H1 (cell line): ENCODE measurements around the gene PLA2G4D. TPM values are rescaled to one million over a fixed set of nuclear protein-coding genes. Genes with fewer than 3 reads are reported as not detected.
A peak's percentile ranks its signal among the peaks of the same experiment; 100 is the strongest.

Experiments used
- CTCF ChIA-PET: fragments of 300-600 bp; sonication (Branson Sonifier 250); formaldehyde crosslinking; loops from one replicate; lab custom pipeline; 2021; ENCODE audit not compliant: partially characterized antibody; lab: Charles Lee
- POLR2A ChIA-PET: fragments of 300-600 bp; sonication (Branson Sonifier 250); formaldehyde crosslinking; loops from one replicate; lab custom pipeline; 2021; ENCODE audit warnings: inconsistent platforms; ENCODE audit not compliant: partially characterized antibody; lab: Charles Lee
- DNase-seq, 2 experiments: peaks; one replicate each; pipeline versions ENCODE4 v3.0.0 to v3.0.0-alpha.2; 2010 to 2022; ENCODE audit warnings: low spot score in 2 of 2, low read depth in 1 of 2, mixed read lengths in 1 of 2
- FAIRE-seq: peaks from 2 replicates; lab custom pipeline; 2011; peaks lifted over from hg19 to GRCh38; lab: Jason Lieb, UNC
- H2AFZ ChIP-seq: 2 replicates; pipeline ENCODE4 v1.8.1; 2012; ENCODE audit warnings: low read length, inconsistent platforms
- H2AK5ac ChIP-seq: 2 replicates; pipeline ENCODE4 v1.6.1; 2013; ENCODE audit warnings: low read depth, low read length
- H2BK120ac ChIP-seq: replicated peaks from 2 replicates; pipeline ENCODE3; 2013; ENCODE audit warnings: low read depth, low read length, inconsistent platforms
- H2BK12ac ChIP-seq: 2 replicates; pipeline ENCODE4 v1.6.1; 2013; ENCODE audit warnings: low read depth, low read length
- H2BK15ac ChIP-seq: 2 replicates; pipeline ENCODE4 v1.6.1; 2013; ENCODE audit warnings: low read length
- H2BK20ac ChIP-seq: 2 replicates; pipeline ENCODE4 v1.6.1; 2013; ENCODE audit warnings: low read length
- H2BK5ac ChIP-seq: 2 replicates; pipeline ENCODE4 v1.6.1; 2013; ENCODE audit warnings: low read depth, low read length
- H3K14ac ChIP-seq: 2 replicates; pipeline ENCODE4 v1.6.1; 2013; ENCODE audit warnings: inconsistent platforms; ENCODE audit not compliant: insufficient read length
- H3K18ac ChIP-seq: 2 replicates; pipeline ENCODE4 v1.6.1; 2013; ENCODE audit warnings: low read length; ENCODE audit errors: extremely low read depth
- H3K23ac ChIP-seq: 2 replicates; pipeline ENCODE4 v1.6.1; 2013; ENCODE audit warnings: inconsistent platforms; ENCODE audit not compliant: insufficient read length
- H3K23me2 ChIP-seq: 2 replicates; pipeline ENCODE4 v1.6.1; 2013; ENCODE audit warnings: low read depth, low read length
- H3K27ac ChIP-seq: 2 replicates; pipeline ENCODE4 v1.6.1; 2011; ENCODE audit warnings: low read depth, low read length, inconsistent platforms
- H3K27me3 ChIP-seq, 4 experiments: replicated peaks in 1 of 4; 1 replicate in 1 of 4; 2 replicates in 3 of 4; pipeline versions ENCODE4 v1.6.1 to v1.8.1; 2011 to 2013; ENCODE audit warnings: low read length in 3 of 4, mild to moderate bottlenecking in 3 of 4, inconsistent platforms in 2 of 4, mixed read lengths in 2 of 4, moderate library complexity in 1 of 4; ENCODE audit not compliant: control insufficient read depth in 3 of 4, insufficient read depth in 3 of 4; ENCODE audit errors: extremely low read depth in 1 of 4
- H3K36me3 ChIP-seq, 4 experiments: 2 replicates each; pipeline versions ENCODE4 v1.6.1 to v1.8.1; 2011 to 2013; ENCODE audit warnings: mild to moderate bottlenecking in 4 of 4, low read length in 3 of 4, moderate library complexity in 2 of 4, control low read depth in 1 of 4, inconsistent platforms in 1 of 4; ENCODE audit not compliant: insufficient read depth in 4 of 4, control insufficient read depth in 2 of 4
- H3K4ac ChIP-seq: replicated peaks from 2 replicates; pipeline ENCODE3; 2013; ENCODE audit warnings: low read length, low read depth, mixed read lengths, inconsistent platforms; ENCODE audit not compliant: insufficient read length
- H3K4me1 ChIP-seq, 4 experiments: replicated peaks in 1 of 4; 1 replicate in 1 of 4; 2 replicates in 3 of 4; pipeline versions ENCODE4 v1.6.1 to v1.8.1; 2011 to 2013; ENCODE audit warnings: low read length in 3 of 4, inconsistent platforms in 2 of 4, mixed read lengths in 1 of 4; ENCODE audit not compliant: insufficient read depth in 4 of 4, control insufficient read depth in 3 of 4
- H3K4me2 ChIP-seq, 2 experiments: 2 replicates each; pipeline versions ENCODE4 v1.6.1 to v1.8.1; 2011 to 2013; ENCODE audit warnings: low read depth in 2 of 2, low read length in 2 of 2, control low read depth in 1 of 2, inconsistent platforms in 1 of 2, mild to moderate bottlenecking in 1 of 2; ENCODE audit not compliant: insufficient read depth in 1 of 2
- H3K4me3 ChIP-seq, 4 experiments: fragments of 200-600, 300-600 bp in 1 of 4; sonication (generic), shearing (Covaris generic), sonication (Bioruptor Twin) in 1 of 4; 2 replicates each; pipeline versions ENCODE4 v1.5.1 to v1.8.1; 2011 to 2016; ENCODE audit warnings: low read length in 4 of 4, low read depth in 3 of 4, control low read depth in 2 of 4, inconsistent platforms in 2 of 4, mild to moderate bottlenecking in 2 of 4, mixed read lengths in 1 of 4, moderate library complexity in 1 of 4; ENCODE audit not compliant: insufficient read depth in 2 of 4; ENCODE audit errors: extremely low read depth in 1 of 4
- H3K56ac ChIP-seq: replicated peaks from 2 replicates; pipeline ENCODE3; 2013; ENCODE audit warnings: low read depth, mild to moderate bottlenecking, mixed read lengths, low read length, inconsistent platforms; ENCODE audit not compliant: insufficient read length
- H3K79me1 ChIP-seq: 2 replicates; pipeline ENCODE4 v1.6.1; 2013; ENCODE audit warnings: low read depth, low read length, control low read depth
- H3K79me2 ChIP-seq, 2 experiments: 2 replicates each; pipeline versions ENCODE4 v1.6.1 to v1.8.1; 2012 to 2013; ENCODE audit warnings: low read length in 2 of 2, mild to moderate bottlenecking in 2 of 2, inconsistent platforms in 1 of 2; ENCODE audit not compliant: insufficient read depth in 2 of 2, control insufficient read depth in 1 of 2
- H3K9ac ChIP-seq, 4 experiments: replicated peaks in 1 of 4; 1 replicate in 1 of 4; 2 replicates in 3 of 4; pipeline versions ENCODE4 v1.6.1 to v1.8.1; 2011 to 2013; ENCODE audit warnings: low read depth in 3 of 4, low read length in 3 of 4, control low read depth in 2 of 4, mild to moderate bottlenecking in 2 of 4, moderate library complexity in 2 of 4, inconsistent platforms in 1 of 4; ENCODE audit errors: extremely low read depth in 1 of 4
- H3K9me3 ChIP-seq, 2 experiments: 2 replicates each; pipeline versions ENCODE4 v1.6.1 to v1.8.1; 2012 to 2013; ENCODE audit warnings: mild to moderate bottlenecking in 2 of 2, moderate library complexity in 2 of 2, control low read depth in 1 of 2, inconsistent platforms in 1 of 2, low read depth in 1 of 2, low read length in 1 of 2, mixed read lengths in 1 of 2; ENCODE audit not compliant: insufficient read depth in 2 of 2
- H4K20me1 ChIP-seq, 2 experiments: replicated peaks in 1 of 2; 2 replicates each; pipeline versions ENCODE3 to v1.8.1; 2011 to 2013; ENCODE audit warnings: inconsistent platforms in 2 of 2, low read length in 2 of 2, mild to moderate bottlenecking in 1 of 2; ENCODE audit not compliant: insufficient read depth in 2 of 2, control insufficient read depth in 1 of 2
- H4K5ac ChIP-seq: 2 replicates; pipeline ENCODE4 v1.6.1; 2013; ENCODE audit warnings: low read length, low read depth, mixed read lengths, inconsistent platforms; ENCODE audit not compliant: insufficient read length
- H4K8ac ChIP-seq: 2 replicates; pipeline ENCODE4 v1.8.0; 2013; ENCODE audit warnings: mild to moderate bottlenecking, moderate library complexity, low read length, inconsistent platforms; ENCODE audit not compliant: insufficient read depth; ENCODE audit errors: extremely low read depth
- H4K91ac ChIP-seq: replicated peaks from 2 replicates; pipeline ENCODE3; 2013; ENCODE audit warnings: low read length, mixed read lengths, inconsistent platforms; ENCODE audit not compliant: insufficient read length
- CHD1 ChIP-seq: IDR thresholded peaks from 2 replicates; pipeline ENCODE4 v1.6.1; 2012; ENCODE audit warnings: low read depth, low read length, improper control_type of control experiment
- CTCF ChIP-seq, 3 experiments: IDR thresholded peaks; 1 replicate in 2 of 3; 2 replicates in 1 of 3; pipeline versions ENCODE4 v1.5.1 to v1.6.1; 2011; ENCODE audit warnings: low read length in 3 of 3, mild to moderate bottlenecking in 3 of 3, inconsistent platforms in 2 of 3, low read depth in 1 of 3, moderate library complexity in 1 of 3; ENCODE audit not compliant: insufficient read depth in 1 of 3; ENCODE audit errors: control extremely low read depth in 1 of 3
- EGR1 ChIP-seq: IDR thresholded peaks from 2 replicates; pipeline ENCODE4 v1.6.1; 2011; ENCODE audit warnings: low read depth, low read length, borderline replicate concordance
- GABPA ChIP-seq: IDR thresholded peaks from 2 replicates; pipeline ENCODE4 v1.6.1; 2011; ENCODE audit warnings: mild to moderate bottlenecking, low read length, moderate library complexity, borderline replicate concordance; ENCODE audit not compliant: insufficient read depth
- KDM5A ChIP-seq: fragments of 200-600 bp; IDR thresholded peaks from 2 replicates; pipeline ENCODE4 v1.7.1; 2012; ENCODE audit warnings: mild to moderate bottlenecking, low read length, inconsistent platforms, mixed read lengths
- NANOG ChIP-seq: IDR thresholded peaks from 2 replicates; pipeline ENCODE4 v1.6.1; 2011; ENCODE audit warnings: low read length, low read depth, mild to moderate bottlenecking, inconsistent platforms; ENCODE audit not compliant: insufficient read depth, poor library complexity, severe bottlenecking
- POLR2AphosphoS5 ChIP-seq: IDR thresholded peaks from 2 replicates; pipeline ENCODE4 v1.6.1; 2011; ENCODE audit warnings: low read depth, low read length
- POU5F1 ChIP-seq: IDR thresholded peaks from 2 replicates; pipeline ENCODE4 v1.6.1; 2011; ENCODE audit warnings: low read depth, mild to moderate bottlenecking, low read length, moderate library complexity
- RAD21 ChIP-seq, 2 experiments: IDR thresholded peaks in 1 of 2; conservative IDR thresholded peaks in 1 of 2; 2 replicates each; pipeline ENCODE4 v1.6.1; 2011; ENCODE audit warnings: low read depth in 2 of 2, low read length in 2 of 2, improper control_type of control experiment in 1 of 2, inconsistent platforms in 1 of 2, mild to moderate bottlenecking in 1 of 2, moderate library complexity in 1 of 2
- SIX5 ChIP-seq: IDR thresholded peaks from 2 replicates; pipeline ENCODE4 v1.6.1; 2011; ENCODE audit warnings: mild to moderate bottlenecking, low read depth, low read length
- WGBS, 2 experiments: shearing (Covaris generic) in 1 of 2; methylation state at CpG; one replicate each; pipeline versions ENCODE4 v1.1.6 to v1.1.7; 2013 to 2015; ENCODE audit warnings: low lambda C conversion rate in 2 of 2, mixed read lengths in 2 of 2, inconsistent platforms in 1 of 2, low coverage in 1 of 2, missing lambda C conversion rate in 1 of 2; ENCODE audit not compliant: insufficient replicate concordance in 2 of 2, insufficient coverage in 1 of 2, insufficient read length in 1 of 2; ENCODE audit errors: extremely low coverage in 1 of 2, missing lambda C conversion rate in 1 of 2; 5-methylcytosine and 5-hydroxymethylcytosine counted together
- polyA plus RNA-seq, 7 experiments: library from polyadenylated mRNA; depleted of rRNA in 3 of 7; stranded (reverse) in 5 of 7; unstranded in 2 of 7; fragments of >200 nt in 5 of 7; fragments of 200-250 nt in 2 of 7; gene quantifications; 1 replicate in 5 of 7; 2 replicates in 1 of 7; 4 replicates in 1 of 7; pipeline versions ENCODE4 v1.2.1 to v1.2.3, GENCODE V29; 2011 to 2013; ENCODE audit warnings: missing spikeins in 2 of 7, mixed read lengths in 2 of 7
- total RNA-seq: library from RNA; stranded (reverse); fragmentation: NEBNext Ultra II Directional; extraction: Animal tissue kit (Norgen Biotek cat#: 25700); gene quantifications from 2 replicates; pipeline ENCODE4 v1.2.1, GENCODE V29; 2021
- TF ChIP-seq, protein P1 (sequence below): IDR thresholded peaks from 2 replicates; pipeline ENCODE4 v1.6.1; 2012; ENCODE audit warnings: inconsistent platforms

Gene PLA2G4D
- total and polyA plus RNA-seq, 2 of the 8 experiments (the other 6 are each of a cell fraction or from before 2014, with no cell fraction given) = 0.07 to 0.18 TPM

DNA sequence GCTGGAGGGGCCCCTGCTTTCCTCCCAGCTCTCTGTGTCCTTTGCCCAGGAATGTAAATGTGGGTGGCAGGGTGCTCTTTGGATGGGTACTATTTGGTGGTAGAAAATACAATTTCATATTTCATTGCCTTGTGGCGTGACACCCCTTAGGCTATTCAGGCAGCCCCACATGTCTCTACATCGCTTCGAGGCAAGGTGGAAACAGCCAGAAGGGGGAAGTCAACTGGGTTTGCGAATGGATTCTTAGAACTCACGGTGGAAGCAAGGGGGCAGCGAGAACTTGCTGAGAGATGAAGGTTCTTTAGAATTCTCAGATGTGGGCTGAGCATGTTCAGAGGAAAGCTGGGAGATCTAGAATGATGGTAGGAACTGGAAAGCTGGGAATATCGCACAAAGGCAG lies 25.3 kb downstream of the PLA2G4D start:
- no peaks in the 10 kb centered on the region for H3K9me3 ChIP-seq
- H2BK15ac ChIP-seq = no peak overlapping the region
- no peaks in the 10 kb centered on the region for H4K20me1 ChIP-seq
- no peak overlapping the region for H2BK12ac ChIP-seq
- H2BK20ac ChIP-seq = no peak overlapping the region
- H3K14ac ChIP-seq = no peak overlapping the region
- no peaks in the 10 kb centered on the region for H3K79me1 ChIP-seq
- no peak overlapping the region for H2AFZ ChIP-seq
- no peaks in the 10 kb centered on the region for H3K23me2 ChIP-seq
- no peaks in the 10 kb centered on the region for H3K36me3 ChIP-seq
- no peak overlapping the region for H4K5ac ChIP-seq
- H2BK120ac ChIP-seq = no peak overlapping the region
- peaks cover 0 to 2% (median 0%) of the 10 kb centered on the region in 4 experiments; a peak in 3 of 7 replicates for H3K4me1 ChIP-seq
- H3K27ac ChIP-seq = no peak overlapping the region
- H3K27me3 ChIP-seq = no peaks in the 10 kb centered on the region
- DNase-seq (no peak), FAIRE-seq (no peak)
- no peak overlapping the region for H3K56ac ChIP-seq
- POLR2A ChIA-PET = interaction anchor here (0.8 to 1.1 kb wide), 2 partner anchors 12 to 15 kb away, joined by 3 read pairs; no protein-coding TSS in a partner anchor
- no peaks in the 10 kb centered on the region for H3K79me2 ChIP-seq
- no peak overlapping the region for H3K4me2 ChIP-seq
- H3K18ac ChIP-seq = no peak overlapping the region
- no peak overlapping the region for H3K4ac ChIP-seq
- H2AK5ac ChIP-seq = no peak overlapping the region
- 74% methylated on average over 7 of the region's 7 CpGs; no CpG with 5 or more reads in 1 of the 2 experiments for WGBS, 2 experiments
- CTCF ChIA-PET = interaction anchor here (0.5 to 17.2 kb wide), 14 partner anchors 13 to 407 kb away, joined by 3 to 425 read pairs (median 4); partner anchors contain the start of gene PLA2G4F
- no peak overlapping the region for H2BK5ac ChIP-seq
- TF ChIP-seq POLR2AphosphoS5 (no peak), RAD21 (IDR thresholded peaks at IDR 0.05 in 1 of 2, conservative IDR thresholded peaks at IDR 0.05 in 1 of 2; ENCODE audit: low read depth in 2 of 2, low read length in 2 of 2) (peak; percentile 41 to 48), EGR1 (no peak), NANOG (no peak), GABPA (no peak), SIX5 (no peak), POU5F1 (no peak), KDM5A (no peak), CHD1 (no peak), CTCF (IDR thresholded peaks at IDR 0.05; ENCODE audit: control extremely low read depth in 1 of 3, insufficient read depth in 1 of 3, low read depth in 1 of 3, low read length in 3 of 3) (peak; percentile 7 to 76 (median 46))
- TF ChIP-seq, protein P1, sequence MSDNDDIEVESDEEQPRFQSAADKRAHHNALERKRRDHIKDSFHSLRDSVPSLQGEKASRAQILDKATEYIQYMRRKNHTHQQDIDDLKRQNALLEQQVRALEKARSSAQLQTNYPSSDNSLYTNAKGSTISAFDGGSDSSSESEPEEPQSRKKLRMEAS = no peak
- H3K23ac ChIP-seq = no peak overlapping the region
- H4K91ac ChIP-seq = no peak overlapping the region
- H3K9ac ChIP-seq = no peak overlapping the region
- H4K8ac ChIP-seq = no peak overlapping the region
- H3K4me3 ChIP-seq = no peak overlapping the region
